Muscle of leg (tissue), 11 donors: Measurements from ENCODE around the gene CMSS1. TPM values are rescaled to one million over a fixed set of nuclear protein-coding genes. Genes with fewer than 3 reads are reported as not detected.

ENCODE experiments used
- DNase-seq: peaks from one replicate; pipeline ENCODE4 v3.0.0; 2013
- H3K27ac ChIP-seq: one replicate; pipeline ENCODE4 v1.5.1; 2013; ENCODE audit warnings: mild to moderate bottlenecking, low read length, control low read depth
- H3K27me3 ChIP-seq: one replicate; pipeline ENCODE4 v1.6.1; 2013; ENCODE audit warnings: low read length; ENCODE audit not compliant: control insufficient read depth, insufficient read depth
- H3K36me3 ChIP-seq: one replicate; pipeline ENCODE4 v1.6.1; 2013; ENCODE audit warnings: low read length; ENCODE audit not compliant: control insufficient read depth, insufficient read depth
- H3K4me1 ChIP-seq: one replicate; pipeline ENCODE4 v1.6.1; 2013; ENCODE audit warnings: low read length; ENCODE audit not compliant: control insufficient read depth, insufficient read depth
- H3K4me3 ChIP-seq: one replicate; pipeline ENCODE4 v1.5.1; 2013; ENCODE audit warnings: low read length, control low read depth
- H3K9me3 ChIP-seq: replicated peaks from 2 replicates; pipeline ENCODE4 v1.6.1; 2013; ENCODE audit warnings: low read depth, low read length; ENCODE audit not compliant: control insufficient read depth
- WGBS: methylation state at CpG from one replicate; pipeline ENCODE4 v1.1.5; 2013; ENCODE audit warnings: missing lambda C conversion rate; ENCODE audit not compliant: insufficient coverage; 5-methylcytosine and 5-hydroxymethylcytosine counted together
- polyA plus RNA-seq, 8 donors: library from polyadenylated mRNA; unstranded; fragments of 120-200 nt; gene quantifications; one replicate each; pipeline versions ENCODE4 v1.2.1 to v1.2.3, GENCODE V29; 2013; ENCODE audit warnings: inconsistent platforms in 1 of 8, low replicate concordance in 1 of 8; ENCODE audit not compliant: insufficient read length in 8 of 8, insufficient read depth in 1 of 8
- total RNA-seq: library from RNA; stranded (reverse); fragments of 120-200 nt; gene quantifications from one replicate; pipeline ENCODE4 v1.2.4, GENCODE V29; 2013

The CMSS1 gene
- total and polyA plus RNA-seq, 9 donors = 23.8 to 35.0 (median 29.0) TPM

GRCh38 chr3:100179692-100180349, 362.2 kb downstream of the CMSS1 start:
- WGBS = 92% methylated on average over 4 of the region's 4 CpGs
- H3K27ac ChIP-seq = no peak overlapping the region
- peaks cover 9% of the 10 kb centered on the region for H3K36me3 ChIP-seq
- no peak for DNase-seq
- no peaks in the 10 kb centered on the region for H3K27me3 ChIP-seq
- peaks cover 14% of the 10 kb centered on the region for H3K9me3 ChIP-seq
- no peak overlapping the region for H3K4me3 ChIP-seq
- H3K4me1 ChIP-seq = peaks cover 6% of the 10 kb centered on the region

- H3K4me1 ChIP-seq = peaks cover 7% of the 10 kb centered on the region
- no CpG with 5 or more reads among the region's 1 CpG for WGBS
- DNase-seq = no peak
- H3K27me3 ChIP-seq = no peaks in the 10 kb centered on the region
- peaks cover 12% of the 10 kb centered on the region for H3K9me3 ChIP-seq
- no peak overlapping the region for H3K27ac ChIP-seq
- H3K4me3 ChIP-seq = no peak overlapping the region
- H3K36me3 ChIP-seq = peaks cover 4% of the 10 kb centered on the region
Measured at GRCh38 chr3:100183608-100184125, 366.0 kb downstream of the CMSS1 start.

- Histone ChIP-seq H3K36me3 (no peaks in the 10 kb centered on the region), H3K9me3 (peaks cover 4% of the 10 kb centered on the region), H3K4me1 (peaks cover 7% of the 10 kb centered on the region), H3K4me3 (no peak overlapping the region), H3K27me3 (no peaks in the 10 kb centered on the region), H3K27ac (peak overlapping the region; percentile 82)
- peak; percentile 86 for DNase-seq
- no CpG with 5 or more reads among the region's 2 CpGs for WGBS
Measured at GRCh38 chr3:100184948-100185570, 367.4 kb downstream of the CMSS1 start.

- H3K27ac ChIP-seq = peak overlapping the region; percentile 82
- peaks cover 7% of the 10 kb centered on the region for H3K4me1 ChIP-seq
- H3K4me3 ChIP-seq = no peak overlapping the region
- H3K36me3 ChIP-seq = no peaks in the 10 kb centered on the region
- H3K9me3 ChIP-seq = no peaks in the 10 kb centered on the region
- 68% methylated on average over 3 of the region's 5 CpGs for WGBS
- no peaks in the 10 kb centered on the region for H3K27me3 ChIP-seq
- DNase-seq = peak; percentile 19
Measured at GRCh38 chr3:100185847-100186246, 368.2 kb downstream of the CMSS1 start.

- no peak overlapping the region for H3K4me3 ChIP-seq
- peak; percentile 25 for DNase-seq
- no peak overlapping the region for H3K27ac ChIP-seq
- 60% methylated on average over 1 of the region's 4 CpGs for WGBS
- peaks cover 7% of the 10 kb centered on the region for H3K4me1 ChIP-seq
- H3K9me3 ChIP-seq = no peaks in the 10 kb centered on the region
- H3K36me3 ChIP-seq = no peaks in the 10 kb centered on the region
- H3K27me3 ChIP-seq = no peaks in the 10 kb centered on the region
Measured at GRCh38 chr3:100189444-100189964, 371.8 kb downstream of the CMSS1 start.

DNA sequence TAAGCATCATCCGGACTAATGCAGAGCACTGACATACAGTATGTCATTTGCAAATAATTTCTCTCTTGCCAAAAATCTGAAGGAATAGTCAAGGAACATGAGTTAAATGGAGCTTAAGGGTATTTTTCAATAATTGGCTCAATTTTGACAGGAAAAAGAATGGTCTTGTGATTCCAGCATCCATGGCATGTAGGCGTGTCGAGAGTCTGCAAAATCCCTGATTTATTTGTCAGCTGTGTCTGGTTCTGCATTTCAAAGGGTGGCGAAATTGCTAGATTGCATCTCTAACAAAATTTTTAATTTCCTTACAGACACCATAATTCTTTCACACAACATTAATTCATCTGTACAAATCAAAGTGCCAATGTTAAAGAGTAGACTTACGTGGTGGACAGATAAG, 377.7 kb downstream of the CMSS1 start:
- no peaks in the 10 kb centered on the region for H3K4me1 ChIP-seq
- H3K9me3 ChIP-seq = peaks cover 6% of the 10 kb centered on the region
- DNase-seq = no peak
- H3K36me3 ChIP-seq = no peaks in the 10 kb centered on the region
- WGBS = 71% methylated on average over 2 of the region's 5 CpGs
- no peaks in the 10 kb centered on the region for H3K27me3 ChIP-seq
- no peak overlapping the region for H3K27ac ChIP-seq
- no peak overlapping the region for H3K4me3 ChIP-seq

DNA sequence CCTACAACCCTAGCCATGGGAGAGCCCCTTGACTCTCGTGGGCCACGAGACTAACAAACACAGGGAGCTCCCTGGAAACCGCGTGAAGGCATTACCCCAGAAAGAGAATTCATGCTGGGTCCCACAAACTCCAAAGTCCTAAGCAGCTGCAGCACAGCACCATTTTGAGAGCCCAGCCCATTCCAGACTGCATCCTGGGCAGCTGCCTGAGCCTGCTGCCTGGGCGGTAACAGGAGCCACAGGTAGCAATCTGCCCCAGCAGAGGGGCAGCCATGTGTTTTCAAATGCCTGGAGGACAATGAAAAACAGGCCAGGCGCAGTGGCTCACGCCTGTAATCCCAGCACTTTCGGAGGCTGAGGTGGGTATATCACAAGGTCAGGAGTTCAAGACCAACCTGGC, 380.2 kb downstream of the CMSS1 start:
- Histone ChIP-seq H3K27ac (no peak overlapping the region), H3K4me1 (no peaks in the 10 kb centered on the region), H3K9me3 (peaks cover 6% of the 10 kb centered on the region), H3K4me3 (no peak overlapping the region), H3K27me3 (no peaks in the 10 kb centered on the region), H3K36me3 (no peaks in the 10 kb centered on the region)
- no peak for DNase-seq
- 98% methylated on average over 6 of the region's 8 CpGs for WGBS

DNA sequence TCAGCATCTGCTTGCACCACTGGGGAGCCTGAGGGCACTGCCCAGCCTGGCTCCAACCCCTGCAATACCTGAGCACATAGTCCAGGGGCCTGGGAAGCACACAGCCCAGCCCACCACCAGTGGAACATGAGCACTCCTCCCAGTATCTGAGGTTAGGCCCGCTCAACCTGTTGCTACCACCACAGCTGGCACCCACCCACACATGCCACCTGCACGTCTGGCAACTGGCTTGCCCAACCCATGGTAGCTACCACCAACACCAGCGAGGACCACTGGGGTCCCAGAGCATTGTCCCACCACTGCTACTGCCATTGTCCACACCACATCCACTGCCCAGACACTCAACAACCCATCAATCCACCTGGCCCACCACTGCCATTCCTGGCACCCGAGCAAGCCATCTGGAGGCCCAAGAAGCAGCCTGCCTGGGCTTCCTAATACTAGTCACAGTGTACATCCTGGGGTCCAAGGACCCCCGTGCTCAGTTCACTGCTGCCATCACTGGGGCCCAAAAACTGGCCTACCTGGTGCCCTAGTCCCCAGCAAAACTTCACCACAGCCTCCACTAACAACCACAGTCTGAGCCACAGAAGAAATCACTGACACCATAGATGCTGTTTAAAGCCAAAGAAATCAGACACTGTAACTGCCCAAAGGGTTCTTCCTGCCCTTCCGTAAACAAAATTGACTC, 381.1 kb downstream of the CMSS1 start:
- H3K36me3 ChIP-seq = no peaks in the 10 kb centered on the region
- WGBS = 85% methylated on average over 6 of the region's 6 CpGs
- no peak overlapping the region for H3K27ac ChIP-seq
- H3K9me3 ChIP-seq = peaks cover 6% of the 10 kb centered on the region
- H3K4me3 ChIP-seq = no peak overlapping the region
- DNase-seq = no peak
- no peaks in the 10 kb centered on the region for H3K27me3 ChIP-seq
- no peaks in the 10 kb centered on the region for H3K4me1 ChIP-seq

- Histone ChIP-seq H3K4me1 (peaks cover 7% of the 10 kb centered on the region), H3K36me3 (no peaks in the 10 kb centered on the region), H3K4me3 (no peak overlapping the region), H3K9me3 (peaks cover 3% of the 10 kb centered on the region), H3K27ac (no peak overlapping the region), H3K27me3 (no peaks in the 10 kb centered on the region)
- no peak for DNase-seq
- WGBS = no CpG with 5 or more reads among the region's 2 CpGs
Measured at GRCh38 chr3:100205171-100205570, 387.5 kb downstream of the CMSS1 start.

DNA sequence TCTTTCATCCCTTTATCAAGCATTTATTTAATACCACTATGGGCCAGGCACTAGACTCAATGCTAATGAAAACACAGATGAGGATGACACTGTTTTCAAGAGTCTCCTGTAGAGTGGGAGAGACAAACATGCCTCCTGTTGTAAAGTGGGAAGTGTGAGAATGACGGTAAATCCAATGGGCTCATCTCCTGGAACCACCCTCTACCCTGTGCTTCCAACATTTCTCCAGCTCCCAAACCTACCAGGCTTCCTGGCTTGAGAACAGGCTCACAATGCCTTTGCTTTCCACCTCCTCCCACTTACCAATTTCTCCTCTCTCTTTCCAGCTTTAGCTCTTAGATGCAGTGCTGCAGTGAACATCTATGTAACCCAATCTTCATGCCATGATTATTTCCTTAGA, 389.0 kb downstream of the CMSS1 start:
- WGBS = no CpG with 5 or more reads among the region's 1 CpG
- Histone ChIP-seq H3K9me3 (peaks cover 3% of the 10 kb centered on the region), H3K36me3 (no peaks in the 10 kb centered on the region), H3K27ac (no peak overlapping the region), H3K27me3 (no peaks in the 10 kb centered on the region), H3K4me1 (peaks cover 14% of the 10 kb centered on the region), H3K4me3 (no peak overlapping the region)
- no peak for DNase-seq
